GM19438 (cell line): Measurements from ENCODE around the gene ODC1.
A peak's percentile ranks its signal among the peaks of the same experiment; 100 is the strongest.
"Not testable (repeated sequence)": the region's sequence is repeated elsewhere in the genome, so short reads cannot be mapped to it uniquely, and the experiment has no call there.

Experiments
- ATAC-seq: cut with Tn5 transposase; IDR thresholded peaks from one replicate; pipeline ENCODE4 v1.9.1; 2021; ENCODE audit warnings: low read depth; ENCODE audit not compliant: unreplicated experiment

The ODC1 gene

DNA sequence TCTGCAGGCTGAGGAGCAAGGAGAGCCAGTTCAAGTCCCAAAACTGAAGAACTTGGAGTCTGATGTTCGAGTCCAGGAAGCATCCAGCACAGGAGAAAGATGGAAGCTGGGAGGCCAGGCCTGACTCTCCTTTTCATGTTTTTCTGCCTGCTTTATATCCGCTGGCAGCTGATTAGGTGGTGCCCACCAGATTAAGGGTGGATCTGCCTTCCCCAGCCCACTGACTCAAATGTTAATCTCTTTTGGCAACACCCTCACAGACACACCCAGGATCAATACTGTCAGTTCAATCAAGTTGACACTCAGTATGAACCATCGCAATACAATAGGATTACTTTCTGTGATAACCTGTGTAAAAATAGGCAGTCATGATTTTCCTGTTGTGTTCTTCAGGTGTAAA, 9.1 kb upstream of the ODC1 start:
- not testable (repeated sequence) for ATAC-seq

- ATAC-seq, result no peak
These were observed 6.4 kb upstream of the ODC1 start for GRCh38 chr2:10454505-10454904.

GRCh38 chr2:10453905-10454298, 5.8 kb upstream of the ODC1 start:
- ATAC-seq, result no peak

- no peak for ATAC-seq
These were observed 5.1 kb upstream of the ODC1 start for GRCh38 chr2:10452956-10453904.

DNA sequence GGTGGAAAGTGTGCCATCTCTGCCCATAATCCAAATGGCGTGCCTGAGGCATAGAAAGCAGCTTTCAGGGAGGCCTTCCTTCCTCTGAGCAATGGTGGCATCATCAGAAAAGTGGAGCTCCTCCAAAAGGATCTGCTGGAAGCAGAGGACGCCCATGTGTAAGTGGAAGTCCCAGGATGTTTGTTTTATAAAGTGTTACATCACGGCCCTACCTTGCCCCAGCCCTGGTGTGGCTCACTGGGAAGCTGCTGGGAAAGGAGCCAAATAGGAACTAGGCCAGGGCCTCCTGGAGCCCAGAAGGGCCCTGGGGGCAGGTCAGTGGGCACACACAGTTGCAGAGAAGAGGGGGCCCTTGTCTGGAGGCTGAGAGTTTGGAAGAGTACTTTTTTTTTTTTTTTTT, 4.2 kb upstream of the ODC1 start:
- no peak for ATAC-seq

- no peak for ATAC-seq
These were observed 3.7 kb upstream of the ODC1 start for GRCh38 chr2:10451819-10452218.

DNA sequence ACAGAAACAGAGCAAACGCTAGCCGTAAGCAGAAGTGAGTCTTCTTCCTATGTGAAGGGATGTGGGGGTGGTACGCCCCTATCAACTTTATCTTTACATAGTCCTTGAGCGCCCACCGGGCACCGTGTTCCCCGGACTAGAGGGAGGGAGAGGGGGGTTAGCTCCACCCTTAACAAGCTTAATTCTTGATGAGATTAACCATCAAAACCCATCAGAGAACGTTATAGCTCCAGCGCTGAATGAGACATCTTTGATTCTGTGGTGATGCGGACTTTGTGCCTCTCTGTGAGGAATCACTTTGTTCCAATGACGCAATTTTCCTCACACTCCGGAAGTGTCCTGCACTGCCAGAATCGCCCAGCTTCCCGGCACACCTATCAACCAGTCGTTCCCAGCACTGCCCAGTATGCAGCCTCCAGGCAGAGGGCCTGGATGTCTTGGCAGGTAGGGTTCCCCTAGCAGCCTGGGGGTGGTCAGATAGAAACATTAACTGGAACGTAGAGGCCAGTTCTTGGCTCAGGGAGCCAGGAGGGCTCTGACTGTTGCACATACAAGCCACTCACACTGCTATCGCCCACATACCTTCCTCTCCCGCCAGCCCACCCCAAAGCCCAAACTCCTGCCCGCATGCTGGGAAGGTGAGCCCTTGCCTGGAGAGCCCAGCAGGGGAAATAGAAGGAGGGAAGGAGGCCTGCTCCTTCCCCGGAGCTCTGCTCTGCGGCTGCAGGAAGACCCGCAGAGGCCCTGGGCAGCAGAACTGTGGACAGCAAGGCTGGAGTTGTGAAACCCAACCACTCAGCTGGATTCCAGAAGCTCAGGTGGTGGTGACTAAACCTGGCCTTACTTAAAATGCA, 1.9 kb upstream of the ODC1 start:
- no peak for ATAC-seq

- no peak for ATAC-seq
These were observed 1.3 kb upstream of the ODC1 start for GRCh38 chr2:10449486-10449831.

- ATAC-seq, result peak; percentile 53
These were observed 704 bp upstream of the ODC1 start for GRCh38 chr2:10448576-10449485.

- peak; percentile 33 for ATAC-seq
These were observed 730 bp downstream of the ODC1 start for GRCh38 chr2:10447300-10447894.

GRCh38 chr2:10446631-10447030, 1.5 kb downstream of the ODC1 start:
- no peak for ATAC-seq

- ATAC-seq, result no peak
These were observed 3.7 kb downstream of the ODC1 start for GRCh38 chr2:10444463-10444862.

GRCh38 chr2:10442469-10443126, 5.5 kb downstream of the ODC1 start:
- ATAC-seq, result not testable (repeated sequence)

DNA sequence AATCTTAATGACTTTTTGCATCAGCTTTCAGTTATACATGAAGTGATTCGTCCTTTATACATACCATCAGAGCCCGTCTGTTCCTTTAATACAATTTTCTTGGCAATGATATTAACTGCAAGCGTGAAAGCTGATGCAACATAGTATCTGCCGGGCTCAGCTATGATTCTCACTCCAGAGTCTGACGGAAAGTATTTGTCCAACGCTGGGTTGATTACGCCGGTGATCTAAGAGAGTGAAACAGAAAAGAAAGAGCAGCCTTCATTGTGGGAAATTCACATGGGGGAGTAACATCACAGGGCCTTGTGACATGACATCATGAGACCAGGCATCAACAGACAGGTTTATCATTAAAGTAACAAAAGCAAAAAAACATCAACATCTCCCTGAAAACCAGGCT, 6.2 kb downstream of the ODC1 start:
- ATAC-seq, result no peak

DNA sequence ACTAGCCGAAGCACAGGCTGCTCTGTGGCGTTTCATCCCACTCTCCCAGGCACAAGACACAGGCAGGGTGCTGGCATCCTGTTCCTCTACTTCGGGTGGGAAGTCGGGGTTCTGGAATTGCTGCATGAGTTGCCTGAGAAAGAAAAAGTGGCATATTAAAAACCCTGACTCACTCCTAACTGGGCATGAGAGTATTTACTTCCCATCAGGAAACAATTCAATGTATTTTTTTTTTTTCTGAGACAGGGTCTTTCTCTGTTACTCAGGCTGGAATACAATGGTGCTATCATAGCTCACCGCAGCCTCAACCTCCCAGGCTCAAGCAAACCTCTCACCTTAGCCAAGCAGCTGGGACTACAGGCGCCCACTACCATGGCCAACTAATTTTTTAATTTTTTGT, 7.4 kb downstream of the ODC1 start:
- no peak for ATAC-seq

GRCh38 chr2:10439971-10440370, 8.2 kb downstream of the ODC1 start:
- ATAC-seq, result no peak

- no peak for ATAC-seq
These were observed 8.8 kb downstream of the ODC1 start for GRCh38 chr2:10439185-10439879.

- no peak for ATAC-seq
These were observed 9.4 kb downstream of the ODC1 start for GRCh38 chr2:10438688-10439087.

DNA sequence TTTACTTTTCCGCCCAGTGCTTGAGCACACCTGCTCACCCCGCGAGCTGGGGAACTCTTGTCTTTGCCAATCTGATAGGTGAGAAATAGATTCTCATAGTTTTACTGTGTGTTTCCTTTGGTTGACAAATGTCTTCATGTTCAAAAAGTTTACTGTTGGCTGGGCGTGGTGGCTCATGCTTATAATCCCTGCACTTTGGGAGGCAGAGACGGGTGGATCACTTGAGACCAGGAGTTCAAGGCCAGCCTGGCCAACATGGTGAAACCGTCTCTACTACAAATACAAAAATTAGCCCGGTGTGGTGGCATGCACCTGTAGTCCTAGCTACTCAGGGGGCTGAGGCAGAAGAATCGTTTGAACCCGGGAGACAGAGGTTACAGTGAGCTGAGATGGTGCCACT, 10.3 kb downstream of the ODC1 start:
- no peak for ATAC-seq
